ENCODE data around the gene MRPS7. TPM values are rescaled to one million over a fixed set of nuclear protein-coding genes. Genes with fewer than 3 reads are reported as not detected.

MRPS7 gene
- 38.2 to 49.5 TPM (median 41.1 TPM) in 3 replicates for total RNA-seq
- long read RNA-seq, transcript MRPS7-201 (5 exons, 1,406 nt): major isoform, 77 of 85 reads
- long read RNA-seq, partial matches to known transcripts: 1 of 85 reads
- long read RNA-seq, other reads (novel, unspliced or antisense): 5 of 85 reads

- H3K9me3 Mint-ChIP-seq (ENCODE audit: low read depth): no peaks in the 10 kb centered on the region
- peak within 1 kb of the TSS; percentile 98 for H3K4me3 Mint-ChIP-seq (ENCODE audit: unreplicated experiment)
- peak within 1 kb of the TSS; percentile 100 for H3K27ac Mint-ChIP-seq (ENCODE audit: unreplicated experiment)
- H3K27me3 Mint-ChIP-seq (ENCODE audit: low read depth): no peaks in the 10 kb centered on the region
- no peak for DNase-seq (ENCODE audit: low spot score)
- no peak for TF ChIP-seq CTCF (IDR thresholded peaks at IDR 0.05)
- H3K4me1 Mint-ChIP-seq (ENCODE audit: low read depth): peaks cover 40% of the 10 kb centered on the region
- peaks cover 3% of the 10 kb centered on the region for H3K36me3 Mint-ChIP-seq (ENCODE audit: low read depth)
These were observed at the start of gene MRPS7, which contains the start of gene GGA3 for GRCh38 chr17:75261336-75262111. Gene MRPS7, plus strand, starts transcription at chr17:75261879. Its CDS starts 22 bp downstream, at chr17:75261901. Gene GGA3, minus strand, starts transcription at chr17:75261606. Its CDS starts 19 bp downstream, at chr17:75261587.

GRCh38 chr17:75218131-75218530 is 43.5 kb upstream of the MRPS7 start:
- Mint-ChIP-seq H3K27ac (ENCODE audit: unreplicated experiment) (no peak overlapping the region), H3K27me3 (ENCODE audit: low read depth) (no peaks in the 10 kb centered on the region), H3K4me3 (ENCODE audit: unreplicated experiment) (no peak overlapping the region), H3K9me3 (ENCODE audit: low read depth) (no peaks in the 10 kb centered on the region), H3K36me3 (ENCODE audit: low read depth) (peaks cover 25% of the 10 kb centered on the region), H3K4me1 (ENCODE audit: low read depth) (no peaks in the 10 kb centered on the region)
- TF ChIP-seq CTCF (IDR thresholded peaks at IDR 0.05): no peak
- DNase-seq (ENCODE audit: low spot score): no peak

- Mint-ChIP-seq H3K4me1 (ENCODE audit: low read depth) (no peaks in the 10 kb centered on the region), H3K27ac (ENCODE audit: unreplicated experiment) (no peak overlapping the region), H3K36me3 (ENCODE audit: low read depth) (peaks cover 28% of the 10 kb centered on the region), H3K27me3 (ENCODE audit: low read depth) (no peaks in the 10 kb centered on the region), H3K4me3 (ENCODE audit: unreplicated experiment) (no peak overlapping the region), H3K9me3 (ENCODE audit: low read depth) (no peaks in the 10 kb centered on the region)
- no peak for DNase-seq (ENCODE audit: low spot score)
- no peak for TF ChIP-seq CTCF (IDR thresholded peaks at IDR 0.05)
These were observed 41.9 kb upstream of the MRPS7 start for GRCh38 chr17:75219815-75220214.

- Mint-ChIP-seq H3K27me3 (ENCODE audit: low read depth) (no peaks in the 10 kb centered on the region), H3K9me3 (ENCODE audit: low read depth) (no peaks in the 10 kb centered on the region), H3K36me3 (ENCODE audit: low read depth) (peaks cover 23% of the 10 kb centered on the region), H3K27ac (ENCODE audit: unreplicated experiment) (no peak overlapping the region), H3K4me1 (ENCODE audit: low read depth) (no peaks in the 10 kb centered on the region), H3K4me3 (ENCODE audit: unreplicated experiment) (no peak overlapping the region)
- TF ChIP-seq CTCF (IDR thresholded peaks at IDR 0.05): no peak
- peak; percentile 57 for DNase-seq (ENCODE audit: low spot score)
These were observed 36.7 kb upstream of the MRPS7 start for GRCh38 chr17:75225016-75225415.

- H3K4me3 Mint-ChIP-seq (ENCODE audit: unreplicated experiment): no peak overlapping the region
- no peak for TF ChIP-seq CTCF (IDR thresholded peaks at IDR 0.05)
- no peaks in the 10 kb centered on the region for H3K4me1 Mint-ChIP-seq (ENCODE audit: low read depth)
- no peak overlapping the region for H3K27ac Mint-ChIP-seq (ENCODE audit: unreplicated experiment)
- H3K9me3 Mint-ChIP-seq (ENCODE audit: low read depth): no peaks in the 10 kb centered on the region
- no peaks in the 10 kb centered on the region for H3K27me3 Mint-ChIP-seq (ENCODE audit: low read depth)
- H3K36me3 Mint-ChIP-seq (ENCODE audit: low read depth): peaks cover 27% of the 10 kb centered on the region
- DNase-seq (ENCODE audit: low spot score): no peak
These were observed 34.0 kb upstream of the MRPS7 start for GRCh38 chr17:75227729-75228128.

Data from chondrocyte (in vitro differentiated cells).